ENCODE results near the gene GUCD1. TPM values are rescaled to one million over a fixed set of nuclear protein-coding genes. Genes with fewer than 3 reads are reported as not detected.

Gene GUCD1
- total RNA-seq, 3 donors from 2014 or later (not counting 1 experiment from before 2014, with no cell fraction given), result 76.9 to 102 (median 94.9) TPM

DNA sequence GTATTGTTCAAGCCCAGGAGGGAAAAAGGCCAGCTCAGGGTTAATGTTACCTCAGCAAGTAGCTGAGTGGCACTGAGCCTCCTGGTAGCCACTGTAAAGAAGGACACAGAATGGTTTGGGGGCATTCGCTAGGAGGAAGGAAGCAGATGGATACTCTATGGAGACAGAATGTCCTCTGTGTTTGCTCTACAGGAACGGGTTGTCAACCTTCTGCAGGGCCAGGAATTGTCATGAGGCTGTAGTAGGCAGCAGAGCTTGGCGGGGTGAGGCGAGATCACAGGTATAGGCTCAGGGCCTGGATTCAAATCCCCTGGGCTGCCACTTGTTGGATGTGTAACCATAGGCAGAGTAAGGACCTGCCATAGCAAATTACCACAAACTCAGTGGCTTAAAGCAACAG lies 40.9 kb upstream of the GUCD1 start:
- Histone ChIP-seq H3K4me3 (ENCODE audit: low read length) (no peak overlapping the region), H3K27me3 (ENCODE audit: control insufficient read depth, insufficient read depth, low read length) (peaks cover 3% of the 10 kb centered on the region), H3K27ac (ENCODE audit: low read length) (no peak overlapping the region), H3K9me3 (ENCODE audit: control insufficient read depth, insufficient read depth, low read length) (no peaks in the 10 kb centered on the region), H3K4me1 (ENCODE audit: control insufficient read depth, insufficient read depth, low read length) (peaks cover 24% of the 10 kb centered on the region), H3K36me3 (ENCODE audit: control insufficient read depth, insufficient read depth, low read length) (no peaks in the 10 kb centered on the region)
- peaks cover 0 to 14% of the 10 kb centered on the region in 2 donors for H3K4me1 Mint-ChIP-seq
- TF ChIP-seq, protein P1, sequence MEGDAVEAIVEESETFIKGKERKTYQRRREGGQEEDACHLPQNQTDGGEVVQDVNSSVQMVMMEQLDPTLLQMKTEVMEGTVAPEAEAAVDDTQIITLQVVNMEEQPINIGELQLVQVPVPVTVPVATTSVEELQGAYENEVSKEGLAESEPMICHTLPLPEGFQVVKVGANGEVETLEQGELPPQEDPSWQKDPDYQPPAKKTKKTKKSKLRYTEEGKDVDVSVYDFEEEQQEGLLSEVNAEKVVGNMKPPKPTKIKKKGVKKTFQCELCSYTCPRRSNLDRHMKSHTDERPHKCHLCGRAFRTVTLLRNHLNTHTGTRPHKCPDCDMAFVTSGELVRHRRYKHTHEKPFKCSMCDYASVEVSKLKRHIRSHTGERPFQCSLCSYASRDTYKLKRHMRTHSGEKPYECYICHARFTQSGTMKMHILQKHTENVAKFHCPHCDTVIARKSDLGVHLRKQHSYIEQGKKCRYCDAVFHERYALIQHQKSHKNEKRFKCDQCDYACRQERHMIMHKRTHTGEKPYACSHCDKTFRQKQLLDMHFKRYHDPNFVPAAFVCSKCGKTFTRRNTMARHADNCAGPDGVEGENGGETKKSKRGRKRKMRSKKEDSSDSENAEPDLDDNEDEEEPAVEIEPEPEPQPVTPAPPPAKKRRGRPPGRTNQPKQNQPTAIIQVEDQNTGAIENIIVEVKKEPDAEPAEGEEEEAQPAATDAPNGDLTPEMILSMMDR (IDR thresholded peaks at IDR 0.05), result no peak
- no peak overlapping the region for H3K27ac Mint-ChIP-seq
- intact Hi-C loops (cut with micrococcal nuclease), result no loop called here
- no peaks in the 10 kb centered on the region for H3K36me3 Mint-ChIP-seq
- ATAC-seq (no peak), DNase-seq (no peak)
- peaks cover 0 to under 1% of the 10 kb centered on the region in 2 donors for H3K27me3 Mint-ChIP-seq (ENCODE audit: low read depth in 2 of 2)
- H3K9me3 Mint-ChIP-seq, result no peaks in the 10 kb centered on the region
- WGBS (ENCODE audit: insufficient coverage), result 96% methylated on average over 4 of the region's 4 CpGs
- no peak overlapping the region for H3K4me3 Mint-ChIP-seq

DNA sequence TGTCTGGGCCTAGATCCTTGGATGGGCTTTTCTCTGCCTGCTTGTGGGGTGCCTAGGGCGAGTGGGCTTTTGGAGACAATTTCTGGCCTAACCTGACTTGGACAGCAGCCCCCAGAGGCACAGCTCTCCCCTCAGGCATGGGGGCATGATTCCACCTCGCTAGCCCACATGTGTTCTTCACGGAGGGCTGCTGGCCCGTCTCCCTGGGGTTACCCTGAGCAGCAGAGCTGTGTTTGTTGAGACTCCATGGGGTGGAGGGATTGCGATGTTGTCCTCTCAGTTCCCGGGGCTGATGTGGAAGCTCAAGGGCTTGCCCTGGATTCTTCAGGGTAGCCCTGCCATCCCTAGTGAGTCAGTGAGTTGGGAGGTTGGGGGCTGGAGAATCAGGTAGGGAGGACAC lies 40.3 kb upstream of the GUCD1 start:
- peaks cover 0 to 14% of the 10 kb centered on the region in 2 donors for H3K4me1 Mint-ChIP-seq
- H3K4me3 Mint-ChIP-seq, result no peak overlapping the region
- no peaks in the 10 kb centered on the region for H3K36me3 Mint-ChIP-seq
- TF ChIP-seq, protein P1 (IDR thresholded peaks at IDR 0.05), result no peak
- intact Hi-C loops (cut with micrococcal nuclease), result no loop called here
- H3K4me1 ChIP-seq (ENCODE audit: control insufficient read depth, insufficient read depth, low read length), result peaks cover 17% of the 10 kb centered on the region
- ATAC-seq (no peak), DNase-seq (no peak)
- no peaks in the 10 kb centered on the region for H3K9me3 ChIP-seq (ENCODE audit: control insufficient read depth, insufficient read depth, low read length)
- H3K36me3 ChIP-seq (ENCODE audit: control insufficient read depth, insufficient read depth, low read length), result no peaks in the 10 kb centered on the region
- 97% methylated on average over 6 of the region's 6 CpGs for WGBS (ENCODE audit: insufficient coverage)
- peaks cover 0 to 2% of the 10 kb centered on the region in 2 donors for H3K27me3 Mint-ChIP-seq (ENCODE audit: low read depth in 2 of 2)
- no peak overlapping the region for H3K4me3 ChIP-seq (ENCODE audit: low read length)
- peaks cover 3% of the 10 kb centered on the region for H3K27me3 ChIP-seq (ENCODE audit: control insufficient read depth, insufficient read depth, low read length)
- H3K27ac ChIP-seq (ENCODE audit: low read length), result no peak overlapping the region
- no peak overlapping the region for H3K27ac Mint-ChIP-seq
- H3K9me3 Mint-ChIP-seq, result no peaks in the 10 kb centered on the region

DNA sequence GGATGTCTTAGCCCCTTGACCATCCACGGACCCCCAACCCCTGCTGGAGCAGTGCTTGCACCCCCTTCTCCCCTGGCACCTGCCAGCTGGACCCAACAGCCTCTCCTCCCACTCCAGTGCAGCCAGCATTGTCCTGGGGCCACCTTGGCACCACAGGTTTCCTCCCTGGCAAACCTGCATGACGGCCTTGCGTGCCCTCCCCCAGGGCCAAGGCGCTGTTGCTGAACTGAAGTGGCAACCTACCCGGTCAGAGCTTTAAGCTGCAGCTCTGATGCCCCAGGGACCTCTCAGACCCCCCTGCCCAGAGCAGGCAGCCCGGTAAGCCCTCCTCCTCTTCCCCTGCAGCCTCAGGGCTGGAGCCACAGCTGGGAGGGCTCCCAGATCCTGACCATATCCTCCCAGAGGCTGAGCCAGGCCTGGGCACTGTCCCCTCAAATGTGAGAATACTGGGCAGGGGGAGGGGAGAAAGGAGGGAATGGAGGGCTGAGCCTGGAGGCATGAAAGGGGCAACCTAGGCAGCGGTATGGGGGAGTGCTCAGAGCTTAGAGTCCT lies 39.7 kb upstream of the GUCD1 start:
- Histone ChIP-seq H3K36me3 (ENCODE audit: control insufficient read depth, insufficient read depth, low read length) (no peaks in the 10 kb centered on the region), H3K4me1 (ENCODE audit: control insufficient read depth, insufficient read depth, low read length) (peaks cover 15% of the 10 kb centered on the region), H3K4me3 (ENCODE audit: low read length) (no peak overlapping the region), H3K27ac (ENCODE audit: low read length) (no peak overlapping the region), H3K9me3 (ENCODE audit: control insufficient read depth, insufficient read depth, low read length) (no peaks in the 10 kb centered on the region), H3K27me3 (ENCODE audit: control insufficient read depth, insufficient read depth, low read length) (peaks cover 3% of the 10 kb centered on the region)
- Mint-ChIP-seq H3K27me3 (ENCODE audit: low read depth in 2 of 2) (peaks cover 0 to 2% of the 10 kb centered on the region in 2 donors), H3K9me3 (no peaks in the 10 kb centered on the region), H3K4me3 (no peak overlapping the region), H3K27ac (no peak overlapping the region), H3K4me1 (peaks cover 0 to 14% of the 10 kb centered on the region in 2 donors), H3K36me3 (no peaks in the 10 kb centered on the region)
- DNase-seq (no peak), ATAC-seq (no peak)
- intact Hi-C loops (cut with micrococcal nuclease), result no loop called here
- 91% methylated on average over 7 of the region's 7 CpGs for WGBS (ENCODE audit: insufficient coverage)
- TF ChIP-seq, protein P1 (IDR thresholded peaks at IDR 0.05), result no peak

Measured in natural killer cell (primary cell).